HG02870 (cell line): ENCODE results near the gene HECTD3.
"Not testable (repeated sequence)": the region's sequence is repeated elsewhere in the genome, so short reads cannot be mapped to it uniquely, and the experiment has no call there.

Source experiments
- ATAC-seq: cut with Tn5 transposase; IDR thresholded peaks from one replicate; pipeline ENCODE4 v1.9.1; 2021; ENCODE audit warnings: mild to moderate bottlenecking, moderate library complexity; ENCODE audit not compliant: unreplicated experiment

HECTD3 gene

GRCh38 chr1:44994309-44994898 lies 16.7 kb downstream of the HECTD3 start:
- no peak for ATAC-seq

GRCh38 chr1:44988531-44989156 lies 22.5 kb downstream of the HECTD3 start:
- no peak for ATAC-seq

GRCh38 chr1:44985747-44986359 lies 25.3 kb downstream of the HECTD3 start:
- peak; percentile 10 for ATAC-seq

- not testable (repeated sequence) for ATAC-seq
Observed at GRCh38 chr1:44977372-44977771, 33.8 kb downstream of the HECTD3 start.

GRCh38 chr1:44976252-44976651 lies 34.9 kb downstream of the HECTD3 start:
- no peak for ATAC-seq

- no peak for ATAC-seq
Observed at GRCh38 chr1:44973645-44974044, 37.5 kb downstream of the HECTD3 start.

- no peak for ATAC-seq
Observed at GRCh38 chr1:44970317-44970716, 40.8 kb downstream of the HECTD3 start.

- ATAC-seq: no peak
Observed at GRCh38 chr1:44964396-44964795, 46.7 kb downstream of the HECTD3 start.

- no peak for ATAC-seq
Observed at GRCh38 chr1:44962729-44963128, 48.4 kb downstream of the HECTD3 start.

GRCh38 chr1:44962022-44962421 lies 49.1 kb downstream of the HECTD3 start:
- ATAC-seq: not testable (repeated sequence)

GRCh38 chr1:44957566-44957965 lies 53.6 kb downstream of the HECTD3 start:
- not testable (repeated sequence) for ATAC-seq

- not testable (repeated sequence) for ATAC-seq
Observed at GRCh38 chr1:44956077-44956476, 55.0 kb downstream of the HECTD3 start.
